ENCODE data around the gene LRRC37A3. TPM values are rescaled to one million over a fixed set of nuclear protein-coding genes. Genes with fewer than 3 reads are reported as not detected.
"Not testable (repeated sequence)": the region's sequence is repeated elsewhere in the genome, so short reads cannot be mapped to it uniquely, and the experiment has no call there.

The LRRC37A3 gene
- total RNA-seq, 1 donor from 2014 or later = 26.1 TPM

- not testable (repeated sequence) for H3K4me3 ChIP-seq (ENCODE audit: low read length in 3 of 3); H3K9me3 ChIP-seq (ENCODE audit: control insufficient read depth in 3 of 3, low read length in 3 of 3); H3K27ac ChIP-seq (ENCODE audit: low read depth, low read length); H3K36me3 ChIP-seq (ENCODE audit: control insufficient read depth in 3 of 3, insufficient read depth in 3 of 3, low read length in 3 of 3); H3K4me1 ChIP-seq (ENCODE audit: control insufficient read depth in 3 of 3, insufficient read depth in 3 of 3, low read length in 3 of 3); H3K9ac ChIP-seq (ENCODE audit: low read depth in 1 of 3, low read length in 3 of 3); H3K27me3 ChIP-seq (ENCODE audit: control insufficient read depth in 3 of 3, insufficient read depth in 3 of 3, low read length in 3 of 3)
These were observed 9.1 kb downstream of the LRRC37A3 start for GRCh38 chr17:64910191-64910514.

DNA sequence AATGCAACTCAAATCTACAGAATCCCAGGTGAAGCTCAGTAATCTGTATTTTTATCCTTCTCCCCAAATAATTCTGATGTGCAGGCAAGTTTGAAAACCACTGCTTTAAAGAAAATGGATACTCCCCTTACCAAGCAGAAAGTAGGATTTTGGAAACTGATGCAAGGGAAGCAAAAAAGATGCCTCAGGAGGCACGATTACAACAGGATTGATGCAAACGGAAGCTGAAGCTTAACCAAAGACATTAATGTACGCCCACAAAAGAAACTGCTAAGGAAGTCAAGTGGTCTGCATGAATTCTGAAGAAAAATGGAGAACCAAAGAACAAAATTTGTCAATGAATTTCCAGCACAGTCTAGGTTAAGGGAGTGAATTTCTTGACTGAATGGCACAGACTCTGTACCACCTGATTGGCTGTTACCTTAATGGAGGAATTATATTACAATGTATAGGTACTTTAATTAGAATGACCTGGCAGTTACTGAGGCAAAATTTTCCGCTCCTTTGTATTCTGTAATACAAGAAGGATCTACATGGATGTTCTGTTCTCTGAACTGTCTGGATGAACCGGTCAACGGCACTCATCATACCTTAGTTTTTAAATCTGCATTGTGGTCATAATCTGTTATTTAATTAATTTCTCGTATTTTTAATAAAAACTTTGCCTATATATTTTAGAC lies 9.6 kb downstream of the LRRC37A3 start:
- H3K4me1 ChIP-seq (ENCODE audit: control insufficient read depth in 3 of 3, insufficient read depth in 3 of 3, low read length in 3 of 3); H3K4me3 ChIP-seq (ENCODE audit: low read length in 3 of 3); H3K36me3 ChIP-seq (ENCODE audit: control insufficient read depth in 3 of 3, insufficient read depth in 3 of 3, low read length in 3 of 3); H3K27me3 ChIP-seq (ENCODE audit: control insufficient read depth in 3 of 3, insufficient read depth in 3 of 3, low read length in 3 of 3); H3K27ac ChIP-seq (ENCODE audit: low read depth, low read length); H3K9ac ChIP-seq (ENCODE audit: low read depth in 1 of 3, low read length in 3 of 3); H3K9me3 ChIP-seq (ENCODE audit: control insufficient read depth in 3 of 3, low read length in 3 of 3): not testable (repeated sequence)

DNA sequence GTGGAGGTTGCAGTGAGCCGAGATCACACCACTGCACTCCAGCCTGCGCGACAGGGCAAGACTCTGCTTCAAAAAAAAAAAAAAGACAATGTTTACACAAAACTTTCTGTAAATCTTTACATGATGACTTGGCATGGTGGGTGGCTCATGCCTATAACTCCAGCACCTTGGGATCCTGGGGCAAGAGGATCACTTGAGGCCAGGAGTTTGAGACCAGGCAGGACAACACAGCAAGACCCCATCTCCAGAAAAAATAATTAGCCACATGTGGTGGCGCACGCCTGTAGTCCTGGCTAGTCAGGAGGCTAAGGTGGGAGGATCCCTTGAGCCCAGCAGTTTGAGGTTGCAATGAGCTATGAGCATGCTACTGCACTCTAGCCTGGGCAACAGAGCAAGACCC lies 15.2 kb downstream of the LRRC37A3 start:
- H3K27me3 ChIP-seq (ENCODE audit: control insufficient read depth in 3 of 3, insufficient read depth in 3 of 3, low read length in 3 of 3); H3K4me1 ChIP-seq (ENCODE audit: control insufficient read depth in 3 of 3, insufficient read depth in 3 of 3, low read length in 3 of 3); H3K9me3 ChIP-seq (ENCODE audit: control insufficient read depth in 3 of 3, low read length in 3 of 3); H3K27ac ChIP-seq (ENCODE audit: low read depth, low read length); H3K9ac ChIP-seq (ENCODE audit: low read depth in 1 of 3, low read length in 3 of 3); H3K36me3 ChIP-seq (ENCODE audit: control insufficient read depth in 3 of 3, insufficient read depth in 3 of 3, low read length in 3 of 3); H3K4me3 ChIP-seq (ENCODE audit: low read length in 3 of 3): not testable (repeated sequence)

- not testable (repeated sequence) for H3K4me3 ChIP-seq (ENCODE audit: low read length in 3 of 3); H3K27me3 ChIP-seq (ENCODE audit: control insufficient read depth in 3 of 3, insufficient read depth in 3 of 3, low read length in 3 of 3); H3K27ac ChIP-seq (ENCODE audit: low read depth, low read length); H3K36me3 ChIP-seq (ENCODE audit: control insufficient read depth in 3 of 3, insufficient read depth in 3 of 3, low read length in 3 of 3); H3K4me1 ChIP-seq (ENCODE audit: control insufficient read depth in 3 of 3, insufficient read depth in 3 of 3, low read length in 3 of 3); H3K9me3 ChIP-seq (ENCODE audit: control insufficient read depth in 3 of 3, low read length in 3 of 3); H3K9ac ChIP-seq (ENCODE audit: low read depth in 1 of 3, low read length in 3 of 3)
These were observed 22.1 kb downstream of the LRRC37A3 start for GRCh38 chr17:64897136-64897535.

GRCh38 chr17:64874210-64874609 lies 45.1 kb downstream of the LRRC37A3 start:
- H3K9me3 ChIP-seq (ENCODE audit: control insufficient read depth in 3 of 3, low read length in 3 of 3); H3K4me1 ChIP-seq (ENCODE audit: control insufficient read depth in 3 of 3, insufficient read depth in 3 of 3, low read length in 3 of 3); H3K36me3 ChIP-seq (ENCODE audit: control insufficient read depth in 3 of 3, insufficient read depth in 3 of 3, low read length in 3 of 3); H3K27me3 ChIP-seq (ENCODE audit: control insufficient read depth in 3 of 3, insufficient read depth in 3 of 3, low read length in 3 of 3); H3K9ac ChIP-seq (ENCODE audit: low read depth in 1 of 3, low read length in 3 of 3); H3K4me3 ChIP-seq (ENCODE audit: low read length in 3 of 3); H3K27ac ChIP-seq (ENCODE audit: low read depth, low read length): not testable (repeated sequence)

DNA sequence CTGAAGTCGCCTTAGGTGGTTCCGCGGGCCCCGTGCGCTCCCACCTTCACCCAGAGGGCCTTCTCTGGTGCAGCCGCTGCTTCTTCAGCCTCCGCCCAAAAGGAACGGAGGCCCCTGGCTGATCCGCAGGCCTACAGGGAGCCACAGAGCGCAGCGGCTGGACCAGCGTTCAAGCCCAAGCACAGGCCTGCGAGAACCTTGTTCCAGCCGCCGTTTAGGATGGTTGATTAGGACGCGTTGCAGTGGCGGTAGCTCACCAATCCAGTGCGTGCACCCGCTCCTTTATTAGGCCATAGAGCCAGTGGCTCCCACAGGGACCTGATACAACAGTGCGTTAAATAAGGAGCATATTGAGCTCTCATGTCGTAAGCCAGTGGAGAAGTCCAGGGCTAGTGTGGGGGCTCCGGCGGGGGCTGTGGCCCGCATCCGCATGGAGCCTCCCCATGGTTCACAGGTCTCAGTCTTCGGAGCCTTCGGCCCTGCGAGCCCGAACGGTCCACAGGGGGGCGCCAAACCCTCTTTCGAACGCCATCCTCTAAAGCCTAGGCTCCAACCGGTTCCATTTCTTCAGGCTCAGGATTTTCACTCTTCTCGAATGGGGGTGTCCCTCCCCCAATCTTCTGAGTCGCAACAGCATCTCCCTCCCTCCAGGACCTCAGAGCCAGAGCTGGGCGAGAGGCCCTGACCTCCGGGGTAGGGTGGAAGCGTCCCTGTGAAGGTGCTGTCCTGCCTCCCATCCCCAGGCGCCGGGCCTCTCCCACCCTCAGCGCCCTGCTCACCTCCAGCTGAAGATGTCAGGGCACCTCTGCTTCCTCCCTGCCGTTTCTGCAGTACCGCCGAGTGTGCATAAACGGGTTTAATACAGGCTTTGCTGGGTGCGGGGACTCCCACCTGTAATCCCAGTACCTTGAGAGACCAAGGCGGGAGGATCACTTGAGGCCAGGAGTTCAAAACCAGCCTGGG lies 71.5 kb downstream of the LRRC37A3 start:
- not testable (repeated sequence) for H3K4me1 ChIP-seq (ENCODE audit: control insufficient read depth in 3 of 3, insufficient read depth in 3 of 3, low read length in 3 of 3); H3K9ac ChIP-seq (ENCODE audit: low read depth in 1 of 3, low read length in 3 of 3); H3K27ac ChIP-seq (ENCODE audit: low read depth, low read length); H3K36me3 ChIP-seq (ENCODE audit: control insufficient read depth in 3 of 3, insufficient read depth in 3 of 3, low read length in 3 of 3); H3K9me3 ChIP-seq (ENCODE audit: control insufficient read depth in 3 of 3, low read length in 3 of 3); H3K4me3 ChIP-seq (ENCODE audit: low read length in 3 of 3); H3K27me3 ChIP-seq (ENCODE audit: control insufficient read depth in 3 of 3, insufficient read depth in 3 of 3, low read length in 3 of 3)

DNA sequence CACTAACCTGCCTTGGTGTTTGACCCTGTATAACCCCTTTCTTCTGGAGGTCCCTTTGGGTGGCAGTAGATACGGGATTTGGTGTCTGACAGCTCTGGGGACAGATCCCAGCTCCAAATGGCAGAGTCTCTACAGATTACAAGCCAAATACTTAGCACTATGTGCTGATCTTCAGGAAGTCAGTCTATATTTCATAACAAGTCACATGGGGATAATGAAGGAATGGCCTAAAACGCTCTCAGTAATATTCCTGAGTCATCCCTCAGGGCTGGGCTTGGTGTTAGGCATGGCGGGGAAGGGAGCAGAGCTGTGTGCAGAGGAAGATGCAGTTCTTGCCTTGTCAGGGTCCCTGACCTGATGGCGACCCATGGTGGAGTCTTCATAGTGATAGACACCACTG lies 72.4 kb downstream of the LRRC37A3 start:
- not testable (repeated sequence) for H3K9me3 ChIP-seq (ENCODE audit: control insufficient read depth in 3 of 3, low read length in 3 of 3); H3K27me3 ChIP-seq (ENCODE audit: control insufficient read depth in 3 of 3, insufficient read depth in 3 of 3, low read length in 3 of 3); H3K27ac ChIP-seq (ENCODE audit: low read depth, low read length); H3K36me3 ChIP-seq (ENCODE audit: control insufficient read depth in 3 of 3, insufficient read depth in 3 of 3, low read length in 3 of 3); H3K4me3 ChIP-seq (ENCODE audit: low read length in 3 of 3); H3K9ac ChIP-seq (ENCODE audit: low read depth in 1 of 3, low read length in 3 of 3); H3K4me1 ChIP-seq (ENCODE audit: control insufficient read depth in 3 of 3, insufficient read depth in 3 of 3, low read length in 3 of 3)

GRCh38 chr17:64843918-64844317 lies 75.4 kb downstream of the LRRC37A3 start:
- not testable (repeated sequence) for H3K4me3 ChIP-seq (ENCODE audit: low read length in 3 of 3); H3K27ac ChIP-seq (ENCODE audit: low read depth, low read length); H3K9ac ChIP-seq (ENCODE audit: low read depth in 1 of 3, low read length in 3 of 3); H3K4me1 ChIP-seq (ENCODE audit: control insufficient read depth in 3 of 3, insufficient read depth in 3 of 3, low read length in 3 of 3); H3K36me3 ChIP-seq (ENCODE audit: control insufficient read depth in 3 of 3, insufficient read depth in 3 of 3, low read length in 3 of 3); H3K9me3 ChIP-seq (ENCODE audit: control insufficient read depth in 3 of 3, low read length in 3 of 3); H3K27me3 ChIP-seq (ENCODE audit: control insufficient read depth in 3 of 3, insufficient read depth in 3 of 3, low read length in 3 of 3)

GRCh38 chr17:64842900-64843299 lies 76.4 kb downstream of the LRRC37A3 start:
- H3K4me1 ChIP-seq (ENCODE audit: control insufficient read depth in 3 of 3, insufficient read depth in 3 of 3, low read length in 3 of 3); H3K9ac ChIP-seq (ENCODE audit: low read depth in 1 of 3, low read length in 3 of 3); H3K27me3 ChIP-seq (ENCODE audit: control insufficient read depth in 3 of 3, insufficient read depth in 3 of 3, low read length in 3 of 3); H3K36me3 ChIP-seq (ENCODE audit: control insufficient read depth in 3 of 3, insufficient read depth in 3 of 3, low read length in 3 of 3); H3K27ac ChIP-seq (ENCODE audit: low read depth, low read length); H3K4me3 ChIP-seq (ENCODE audit: low read length in 3 of 3); H3K9me3 ChIP-seq (ENCODE audit: control insufficient read depth in 3 of 3, low read length in 3 of 3): not testable (repeated sequence)

- H3K27ac ChIP-seq (ENCODE audit: low read depth, low read length); H3K9me3 ChIP-seq (ENCODE audit: control insufficient read depth in 3 of 3, low read length in 3 of 3); H3K9ac ChIP-seq (ENCODE audit: low read depth in 1 of 3, low read length in 3 of 3); H3K36me3 ChIP-seq (ENCODE audit: control insufficient read depth in 3 of 3, insufficient read depth in 3 of 3, low read length in 3 of 3); H3K4me1 ChIP-seq (ENCODE audit: control insufficient read depth in 3 of 3, insufficient read depth in 3 of 3, low read length in 3 of 3); H3K27me3 ChIP-seq (ENCODE audit: control insufficient read depth in 3 of 3, insufficient read depth in 3 of 3, low read length in 3 of 3); H3K4me3 ChIP-seq (ENCODE audit: low read length in 3 of 3): not testable (repeated sequence)
These were observed 78.3 kb downstream of the LRRC37A3 start for GRCh38 chr17:64840960-64841359.
